Esophagus muscularis mucosa (tissue), 4 donors: Measurements from ENCODE around the gene CDH16. TPM values are rescaled to one million over a fixed set of nuclear protein-coding genes. Genes with fewer than 3 reads are reported as not detected.

Experiments
- DNase-seq: peaks from one replicate; pipeline ENCODE4 v3.0.0-alpha.2; 2017; ENCODE audit errors: extremely low spot score
- H3K27ac ChIP-seq, 4 donors: fragments of 200-600 bp; sonication (generic); replicated peaks in 1 of 4; 1 replicate in 3 of 4; 2 replicates in 1 of 4; pipeline ENCODE4 v1.5.1; 2016 to 2019; ENCODE audit warnings: mild to moderate bottlenecking in 1 of 4
- H3K27me3 ChIP-seq, 4 donors: fragments of 200-600 bp; sonication (generic); one replicate each; pipeline versions ENCODE4 v1.5.1 to v1.6.0; 2016 to 2019
- H3K36me3 ChIP-seq, 4 donors: fragments of 200-600 bp; sonication (generic); one replicate each; pipeline ENCODE4 v1.5.1; 2016 to 2019
- H3K4me1 ChIP-seq, 4 donors: fragments of 200-600 bp; sonication (generic); one replicate each; pipeline ENCODE4 v1.5.1; 2016 to 2019
- H3K4me3 ChIP-seq, 4 donors: fragments of 200-600 bp; sonication (generic); 1 replicate in 2 of 4; 2 replicates in 2 of 4; pipeline ENCODE4 v1.5.1; 2016 to 2019; ENCODE audit warnings: mild to moderate bottlenecking in 4 of 4, moderate library complexity in 1 of 4
- H3K9me3 ChIP-seq, 4 donors: fragments of 200-600 bp; sonication (generic); 1 replicate in 3 of 4; 2 replicates in 1 of 4; pipeline ENCODE4 v1.5.1; 2016 to 2019
- CTCF ChIP-seq, 3 experiments: fragments of 200-600 bp in 2 of 3; fragments of 450-650 bp in 1 of 3; sonication (generic) in 2 of 3; IDR thresholded peaks; one replicate each; pipeline ENCODE4 v1.5.1; 2017 to 2019; ENCODE audit warnings: antibody characterized with exemption in 3 of 3, mild to moderate bottlenecking in 2 of 3, moderate library complexity in 1 of 3
- EP300 ChIP-seq: sonication (generic); formaldehyde crosslinking; IDR thresholded peaks from one replicate; pipeline ENCODE4 v1.6.1; 2017; ENCODE audit warnings: antibody characterized with exemption
- POLR2A ChIP-seq: fragments of 450-650 bp; IDR thresholded peaks from one replicate; pipeline ENCODE4 v1.6.1; 2017; ENCODE audit warnings: antibody characterized with exemption, moderate library complexity, mild to moderate bottlenecking, low read depth
- POLR2AphosphoS5 ChIP-seq, 2 donors: sonication (generic); formaldehyde crosslinking; IDR thresholded peaks; one replicate each; pipeline ENCODE4 v1.6.1; 2017; ENCODE audit warnings: antibody characterized with exemption in 2 of 2
- WGBS: methylation state at CpG from one replicate; pipeline ENCODE4 v1.1.5; 2018; 5-methylcytosine and 5-hydroxymethylcytosine counted together
- intact Hi-C: fragments of 100-400 bp; cut with DNase I; formaldehyde crosslinking; loops from one replicate; pipeline ENCODE4 v1.15.1; 2023
- total RNA-seq, 4 donors: library from RNA; depleted of rRNA; stranded (reverse); fragments of >200 nt; gene quantifications; one replicate each; pipeline versions ENCODE4 v1.1.0 to v1.2.1, GENCODE V29; 2016

CDH16 gene
- total RNA-seq, 4 donors from 2014 or later: 0.52 TPM; not detected in 3

GRCh38 chr16:66919569-66920298, 1.0 kb upstream of the CDH16 start:
- H3K36me3 ChIP-seq: peaks cover 11 to 26% (median 13%) of the 10 kb centered on the region in 4 donors
- no peak for DNase-seq
- no peak for TF ChIP-seq POLR2AphosphoS5 (IDR thresholded peaks at IDR 0.05)
- TF ChIP-seq POLR2A: no peak
- TF ChIP-seq CTCF (IDR thresholded peaks at IDR 0.05): no peak
- no peak for TF ChIP-seq EP300
- H3K27me3 ChIP-seq: peaks cover 0 to 3% (median 0%) of the 10 kb centered on the region in 4 donors
- H3K27ac ChIP-seq: peak overlapping the region in 3 of 4 donors; percentile 92 to 95 (median 94)
- H3K9me3 ChIP-seq: no peaks in the 10 kb centered on the region
- peaks cover 39 to 63% (median 59%) of the 10 kb centered on the region in 4 donors for H3K4me1 ChIP-seq
- no peak overlapping the region for H3K4me3 ChIP-seq
- 71% methylated on average over 3 of the region's 5 CpGs for WGBS
- intact Hi-C loops: no loop called here

GRCh38 chr16:66918355-66918754, 330 bp downstream of the CDH16 start:
- no peak for TF ChIP-seq EP300
- TF ChIP-seq POLR2AphosphoS5 (IDR thresholded peaks at IDR 0.05): no peak
- TF ChIP-seq POLR2A: no peak
- TF ChIP-seq CTCF (IDR thresholded peaks at IDR 0.05): no peak
- 89% methylated on average over 6 of the region's 6 CpGs for WGBS
- Histone ChIP-seq H3K9me3 (no peaks in the 10 kb centered on the region), H3K4me1 (peaks cover 34 to 49% (median 45%) of the 10 kb centered on the region in 4 donors), H3K27ac (no peak overlapping the region), H3K4me3 (no peak overlapping the region), H3K27me3 (no peaks in the 10 kb centered on the region), H3K36me3 (peaks cover 11 to 15% (median 13%) of the 10 kb centered on the region in 4 donors)
- DNase-seq: no peak
- intact Hi-C loops: no loop called here

GRCh38 chr16:66917741-66918140, 944 bp downstream of the CDH16 start:
- whole genome bisulfite sequencing: 78% methylated on average over 9 of the region's 9 CpGs
- TF ChIP-seq POLR2A: no peak
- no peak for TF ChIP-seq POLR2AphosphoS5 (IDR thresholded peaks at IDR 0.05)
- no peak for TF ChIP-seq EP300
- TF ChIP-seq CTCF (IDR thresholded peaks at IDR 0.05): no peak
- DNase-seq: no peak
- H3K36me3 ChIP-seq: peaks cover 11 to 14% (median 13%) of the 10 kb centered on the region in 4 donors
- no peaks in the 10 kb centered on the region for H3K9me3 ChIP-seq
- no peak overlapping the region for H3K4me3 ChIP-seq
- peaks cover 30 to 43% (median 39%) of the 10 kb centered on the region in 4 donors for H3K4me1 ChIP-seq
- no peaks in the 10 kb centered on the region for H3K27me3 ChIP-seq
- H3K27ac ChIP-seq: no peak overlapping the region
- intact Hi-C loops: no loop called here

- no peak for TF ChIP-seq POLR2AphosphoS5 (IDR thresholded peaks at IDR 0.05)
- no peak for TF ChIP-seq EP300
- TF ChIP-seq POLR2A: no peak
- no peak for TF ChIP-seq CTCF (IDR thresholded peaks at IDR 0.05)
- H3K36me3 ChIP-seq: peaks cover 2 to 5% (median 3%) of the 10 kb centered on the region in 4 donors
- H3K9me3 ChIP-seq: no peaks in the 10 kb centered on the region
- H3K4me1 ChIP-seq: peaks cover 25 to 30% (median 28%) of the 10 kb centered on the region in 4 donors
- intact Hi-C loops: no loop called here
- 89% methylated on average over 6 of the region's 6 CpGs for WGBS
- H3K27me3 ChIP-seq: no peaks in the 10 kb centered on the region
- no peak for DNase-seq
- no peak overlapping the region for H3K4me3 ChIP-seq
- no peak overlapping the region for H3K27ac ChIP-seq
These were observed 2.2 kb downstream of the CDH16 start for GRCh38 chr16:66916518-66916917.
